ENCODE data around the gene KIF19. TPM values are rescaled to one million over a fixed set of nuclear protein-coding genes. Genes with fewer than 3 reads are reported as not detected.

Gene KIF19
- total RNA-seq, 6 donors from 2014 or later = 0.46 to 13.7 (median 3.8) TPM

DNA sequence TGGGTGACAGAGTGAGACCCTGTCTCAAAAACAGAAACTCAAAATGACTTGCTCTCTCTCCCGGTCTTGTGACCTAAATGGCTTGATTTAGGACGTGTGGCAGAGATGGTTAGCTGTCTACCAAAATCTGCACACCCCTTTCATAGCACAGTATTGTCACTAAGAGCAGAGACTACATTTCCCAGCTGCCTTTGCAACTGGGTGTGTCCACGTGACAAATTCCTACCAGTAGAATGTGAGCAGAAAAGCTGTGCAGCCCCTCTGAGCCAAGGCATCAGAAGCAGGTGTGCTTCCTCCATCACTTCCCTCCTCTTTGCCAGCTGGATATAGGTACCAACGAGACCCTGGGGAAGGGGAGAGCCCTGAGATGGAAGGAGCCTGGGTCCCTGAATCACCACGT lies 66.8 kb downstream of the KIF19 start:
- H3K27ac ChIP-seq = no peak overlapping the region
- no peak for ATAC-seq (ENCODE audit: low FRiP score in 2 of 2)

DNA sequence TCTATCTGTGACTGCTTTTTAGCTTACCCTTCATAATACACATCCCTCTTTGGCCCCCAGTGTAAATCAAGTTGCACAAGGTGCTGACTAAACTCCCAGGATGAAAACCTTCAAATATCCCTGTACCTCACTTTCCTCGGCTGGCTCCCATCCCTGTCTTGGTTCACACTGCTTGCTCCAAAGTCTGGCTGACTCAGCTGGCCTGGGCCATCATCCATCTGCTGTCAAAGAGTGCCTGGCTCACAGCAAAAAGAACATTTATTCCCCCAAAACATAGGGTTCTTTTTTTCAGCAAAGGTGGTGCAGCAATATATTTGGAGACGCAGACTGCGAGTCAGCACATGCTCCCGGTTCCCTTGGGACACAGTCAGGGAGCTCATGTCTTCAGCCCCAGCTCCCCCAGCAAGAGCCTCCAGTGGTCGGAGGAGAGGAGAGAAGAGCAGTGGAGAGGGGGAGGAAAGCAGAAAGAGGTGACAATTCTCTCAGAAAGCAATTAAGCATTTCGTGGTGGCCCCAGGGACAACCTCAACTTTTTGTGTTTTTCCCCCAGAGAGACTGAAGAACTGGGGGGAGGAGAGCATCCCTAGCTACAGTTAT lies 67.4 kb downstream of the KIF19 start:
- ATAC-seq (ENCODE audit: low FRiP score in 2 of 2) = no peak
- TF ChIP-seq, protein P1, sequence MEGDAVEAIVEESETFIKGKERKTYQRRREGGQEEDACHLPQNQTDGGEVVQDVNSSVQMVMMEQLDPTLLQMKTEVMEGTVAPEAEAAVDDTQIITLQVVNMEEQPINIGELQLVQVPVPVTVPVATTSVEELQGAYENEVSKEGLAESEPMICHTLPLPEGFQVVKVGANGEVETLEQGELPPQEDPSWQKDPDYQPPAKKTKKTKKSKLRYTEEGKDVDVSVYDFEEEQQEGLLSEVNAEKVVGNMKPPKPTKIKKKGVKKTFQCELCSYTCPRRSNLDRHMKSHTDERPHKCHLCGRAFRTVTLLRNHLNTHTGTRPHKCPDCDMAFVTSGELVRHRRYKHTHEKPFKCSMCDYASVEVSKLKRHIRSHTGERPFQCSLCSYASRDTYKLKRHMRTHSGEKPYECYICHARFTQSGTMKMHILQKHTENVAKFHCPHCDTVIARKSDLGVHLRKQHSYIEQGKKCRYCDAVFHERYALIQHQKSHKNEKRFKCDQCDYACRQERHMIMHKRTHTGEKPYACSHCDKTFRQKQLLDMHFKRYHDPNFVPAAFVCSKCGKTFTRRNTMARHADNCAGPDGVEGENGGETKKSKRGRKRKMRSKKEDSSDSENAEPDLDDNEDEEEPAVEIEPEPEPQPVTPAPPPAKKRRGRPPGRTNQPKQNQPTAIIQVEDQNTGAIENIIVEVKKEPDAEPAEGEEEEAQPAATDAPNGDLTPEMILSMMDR (IDR thresholded peaks at IDR 0.05) = no peak
- Histone ChIP-seq H3K36me3 (no peaks in the 10 kb centered on the region), H3K27ac (no peak overlapping the region), H3K27me3 (no peaks in the 10 kb centered on the region), H3K9me3 (no peaks in the 10 kb centered on the region), H3K4me1 (no peaks in the 10 kb centered on the region), H3K4me3 (no peak overlapping the region)
- WGBS, 2 donors = 85 to 93% methylated on average over 6 of the region's 6 CpGs
- no peak for DNase-seq

More for the DNA sequence above, 66.8 kb downstream of the KIF19 start:
- DNase-seq = no peak
- Histone ChIP-seq H3K36me3 (no peaks in the 10 kb centered on the region), H3K4me3 (no peak overlapping the region), H3K4me1 (no peaks in the 10 kb centered on the region), H3K27me3 (no peaks in the 10 kb centered on the region), H3K9me3 (no peaks in the 10 kb centered on the region)
- WGBS, 2 donors = 59 to 66% methylated on average over 5 of the region's 5 CpGs
- TF ChIP-seq EP300 (IDR thresholded peaks at IDR 0.05) (no peak), POLR2A (IDR thresholded peaks at IDR 0.05) (no peak), POLR2AphosphoS5 (IDR thresholded peaks at IDR 0.05) (no peak)
- TF ChIP-seq, protein P1 (IDR thresholded peaks at IDR 0.05) = no peak

GRCh38 chr17:74394275-74394950 lies 68.4 kb downstream of the KIF19 start:
- Histone ChIP-seq H3K4me3 (no peak overlapping the region), H3K36me3 (no peaks in the 10 kb centered on the region), H3K27me3 (no peaks in the 10 kb centered on the region), H3K9me3 (no peaks in the 10 kb centered on the region), H3K4me1 (no peaks in the 10 kb centered on the region), H3K27ac (no peak overlapping the region)
- WGBS, 2 donors = 89 to 90% methylated on average over 9 to 12 of the region's 12 CpGs
- DNase-seq = no peak
- no peak for ATAC-seq (ENCODE audit: low FRiP score in 2 of 2)
- TF ChIP-seq POLR2A (IDR thresholded peaks at IDR 0.05) (no peak), POLR2AphosphoS5 (IDR thresholded peaks at IDR 0.05) (no peak), EP300 (IDR thresholded peaks at IDR 0.05) (no peak)
- TF ChIP-seq, protein P1 (IDR thresholded peaks at IDR 0.05) = no peak

- no peaks in the 10 kb centered on the region for H3K9me3 ChIP-seq
- H3K27ac ChIP-seq = no peak overlapping the region
- no peak overlapping the region for H3K4me3 ChIP-seq
- ATAC-seq (ENCODE audit: low FRiP score in 2 of 2) (no peak), DNase-seq (no peak)
- TF ChIP-seq POLR2A (IDR thresholded peaks at IDR 0.05) (no peak), EP300 (IDR thresholded peaks at IDR 0.05) (no peak), POLR2AphosphoS5 (IDR thresholded peaks at IDR 0.05) (no peak)
- TF ChIP-seq, protein P1 (IDR thresholded peaks at IDR 0.05) = no peak
- no peaks in the 10 kb centered on the region for H3K4me1 ChIP-seq
- 91 to 95% methylated on average over 7 of the region's 7 CpGs for WGBS, 2 donors
- H3K36me3 ChIP-seq = no peaks in the 10 kb centered on the region
- no peaks in the 10 kb centered on the region for H3K27me3 ChIP-seq
Measured at GRCh38 chr17:74394977-74395376, 69.0 kb downstream of the KIF19 start.

DNA sequence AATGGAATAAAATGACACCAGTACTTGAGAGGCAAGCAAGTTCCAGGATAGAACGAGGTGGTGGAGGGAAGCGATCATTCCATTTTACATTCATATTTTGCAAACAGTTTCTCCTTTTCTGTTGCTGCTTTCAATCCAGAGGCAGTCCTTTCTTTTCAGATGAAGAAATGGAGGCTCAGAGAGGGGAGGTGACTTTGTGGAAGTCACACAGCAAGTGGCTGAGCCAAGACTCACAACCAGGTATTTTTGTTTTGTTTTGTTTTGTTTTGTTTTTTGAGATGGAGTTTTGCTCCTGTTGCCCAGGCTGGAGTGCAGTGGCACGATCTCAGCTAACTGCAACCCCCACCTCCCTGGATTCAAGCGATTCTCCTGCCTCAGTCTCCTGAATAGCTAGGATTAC lies 70.5 kb downstream of the KIF19 start:
- Histone ChIP-seq H3K27me3 (no peaks in the 10 kb centered on the region), H3K27ac (no peak overlapping the region), H3K36me3 (no peaks in the 10 kb centered on the region), H3K4me1 (no peaks in the 10 kb centered on the region), H3K4me3 (no peak overlapping the region), H3K9me3 (no peaks in the 10 kb centered on the region)
- DNase-seq (no peak), ATAC-seq (ENCODE audit: low FRiP score in 2 of 2) (no peak)
- TF ChIP-seq EP300 (IDR thresholded peaks at IDR 0.05) = no peak
- TF ChIP-seq POLR2A (IDR thresholded peaks at IDR 0.05) = no peak
- TF ChIP-seq POLR2AphosphoS5 (IDR thresholded peaks at IDR 0.05) = no peak
- TF ChIP-seq, protein P1 (IDR thresholded peaks at IDR 0.05) = no peak
- WGBS, 2 donors = 71 to 88% methylated on average over 4 of the region's 4 CpGs
